CD4-positive, alpha-beta T cell treated with Interleukin-10 for 1 hour (primary cell): ENCODE measurements around the gene CIC.
A peak's percentile ranks its signal among the peaks of the same experiment; 100 is the strongest.
"Not testable (repeated sequence)": the region's sequence is repeated elsewhere in the genome, so short reads cannot be mapped to it uniquely, and the experiment has no call there.

Experiments used
- DNase-seq: peaks from one replicate; pipeline ENCODE4 v3.0.0-alpha.2; 2020

Gene CIC

GRCh38 chr19:42315024-42315423, 46.0 kb downstream of the CIC start:
- DNase-seq = no peak

- DNase-seq = no peak
Measured at GRCh38 chr19:42316223-42317211, 47.5 kb downstream of the CIC start.

DNA sequence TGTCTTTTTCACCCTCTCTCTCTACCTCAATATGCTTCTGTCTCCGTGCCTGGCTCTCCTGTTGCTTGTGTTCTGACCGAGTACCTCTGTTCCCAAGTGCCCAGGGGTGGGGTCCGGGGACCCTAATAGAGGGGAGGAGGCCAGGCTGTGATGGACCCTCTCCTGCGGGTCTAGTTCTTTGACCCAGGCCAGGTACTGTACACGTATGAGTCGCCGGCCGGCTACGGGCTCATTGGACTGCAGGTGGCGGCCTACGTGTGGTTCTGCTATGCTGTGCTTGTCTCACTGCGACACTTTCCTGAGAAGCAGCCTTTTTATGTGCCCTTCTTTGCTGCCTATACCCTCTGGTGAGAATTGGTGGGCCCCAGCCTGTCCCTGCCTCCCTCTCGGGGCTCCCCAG, 48.5 kb downstream of the CIC start:
- DNase-seq = no peak

DNA sequence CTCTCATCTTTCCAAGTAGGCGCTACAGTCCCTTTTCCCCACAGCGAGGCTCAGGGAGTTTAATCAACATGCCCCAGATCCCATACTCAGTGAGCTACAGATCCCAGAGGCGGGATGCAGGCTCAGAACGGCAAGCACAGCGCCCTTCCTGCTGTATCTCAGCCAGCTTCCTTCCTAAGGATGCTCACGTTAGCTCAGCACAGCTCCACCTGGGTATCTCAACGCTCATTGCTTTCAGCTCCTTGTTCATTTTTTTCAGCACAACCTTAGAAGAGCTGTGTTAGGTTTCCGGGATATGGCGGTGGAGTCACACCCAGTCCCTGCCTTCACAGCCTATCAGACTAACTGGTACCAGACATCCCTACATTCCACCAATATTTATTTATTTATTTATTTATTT, 53.3 kb downstream of the CIC start:
- no peak for DNase-seq

DNA sequence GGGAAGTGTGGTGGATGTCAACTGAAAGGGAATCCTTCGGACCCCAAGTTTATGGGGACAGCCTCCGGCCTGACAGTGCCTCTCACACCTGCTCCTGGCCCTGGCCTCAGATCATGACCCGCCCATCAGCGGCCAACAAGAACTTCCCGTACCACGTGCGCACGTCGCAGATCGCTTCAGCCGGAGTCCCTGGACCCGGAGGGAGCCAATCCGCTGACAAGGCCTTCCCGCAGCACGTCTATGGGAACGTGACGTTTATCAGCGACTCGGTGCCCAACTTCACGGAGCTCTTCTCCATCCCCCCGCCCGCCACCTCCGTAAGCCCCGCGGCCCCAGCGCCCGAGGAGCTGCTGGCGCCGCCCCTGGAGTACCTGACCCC, 54.4 kb downstream of the CIC start:
- DNase-seq = no peak

- peak; percentile 32 for DNase-seq
Measured at GRCh38 chr19:42323852-42324654, 55.0 kb downstream of the CIC start.

- DNase-seq = no peak
Measured at GRCh38 chr19:42324655-42325307, 55.7 kb downstream of the CIC start.

DNA sequence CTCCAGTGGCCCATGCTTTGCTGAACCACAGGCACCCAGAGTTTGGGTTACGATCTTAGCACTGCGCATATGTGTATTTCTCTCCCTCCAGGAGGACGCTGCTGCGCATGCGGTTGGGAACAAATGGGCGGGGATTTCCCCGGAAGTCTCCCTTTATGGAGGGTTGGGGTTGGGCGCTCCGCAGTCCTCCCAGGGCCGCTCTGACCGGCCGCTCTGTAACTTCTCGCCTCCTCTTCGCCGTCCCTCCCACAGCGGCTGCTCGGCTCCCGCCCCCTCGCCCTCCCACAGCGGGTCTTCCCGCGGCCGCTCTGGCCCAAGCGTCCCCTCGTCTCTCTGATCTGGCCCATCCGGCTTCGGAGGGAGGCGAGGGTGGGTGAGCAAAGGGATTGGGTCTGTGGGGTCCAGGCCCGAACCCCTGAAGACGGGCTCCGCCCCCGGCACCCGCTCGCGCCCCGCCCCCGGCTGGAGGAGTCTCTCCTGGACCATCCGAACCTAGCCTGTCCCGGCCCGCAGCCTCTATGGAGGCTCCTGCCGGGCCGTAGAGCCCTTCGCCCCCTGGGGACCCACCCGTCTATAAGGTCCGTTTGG, 56.4 kb downstream of the CIC start, which contains the start of gene MEGF8:
Gene MEGF8 (plus strand): TSS at position 328 of the 588 bp plus-strand sequence. CDS start 609 bp downstream, outside the sequence.
- peak; percentile 99 for DNase-seq

GRCh38 chr19:42325896-42326771, 57.1 kb downstream of the CIC start:
- peak; percentile 13 for DNase-seq

DNA sequence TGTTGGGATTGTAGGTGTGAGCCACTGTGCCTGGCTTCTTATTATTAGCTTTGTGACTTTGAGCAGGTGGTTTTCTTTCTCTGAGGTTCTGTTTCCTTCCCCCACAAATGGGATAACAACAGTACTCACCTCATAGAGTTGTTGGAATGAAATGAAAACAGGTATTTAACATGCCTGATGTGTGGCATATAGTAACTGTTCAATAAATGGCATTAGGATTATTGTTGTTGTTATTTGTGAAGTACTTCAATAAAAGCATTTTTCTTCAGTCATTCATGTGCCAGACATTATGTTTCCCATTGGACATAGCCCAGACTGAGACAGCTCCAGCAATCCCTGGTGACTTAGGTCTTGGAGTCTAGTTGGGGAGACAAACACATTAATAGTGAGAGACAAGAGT, 57.9 kb downstream of the CIC start:
- no peak for DNase-seq

- no peak for DNase-seq
Measured at GRCh38 chr19:42327381-42327780, 58.3 kb downstream of the CIC start.

- DNase-seq = no peak
Measured at GRCh38 chr19:42328106-42328505, 59.1 kb downstream of the CIC start.

DNA sequence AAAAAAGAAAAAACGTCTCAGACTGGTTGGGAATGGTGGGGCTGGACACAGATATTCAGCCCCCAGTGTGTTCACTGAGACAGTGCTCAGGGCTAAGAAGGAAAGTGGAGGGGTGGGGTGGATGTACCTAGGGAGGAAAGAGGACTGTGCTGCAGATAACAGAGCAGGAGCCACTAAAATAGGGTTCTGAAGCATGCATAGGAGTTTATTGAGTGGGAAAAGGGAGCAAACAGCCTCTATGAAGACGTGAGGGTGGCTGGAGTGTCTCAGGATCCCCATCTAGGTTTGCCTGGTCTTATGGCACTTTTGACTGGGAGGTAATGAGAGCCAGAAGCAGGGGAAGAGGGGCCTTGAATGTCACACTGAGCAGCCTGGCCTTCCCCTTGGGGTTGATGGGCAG, 59.8 kb downstream of the CIC start:
- no peak for DNase-seq

DNA sequence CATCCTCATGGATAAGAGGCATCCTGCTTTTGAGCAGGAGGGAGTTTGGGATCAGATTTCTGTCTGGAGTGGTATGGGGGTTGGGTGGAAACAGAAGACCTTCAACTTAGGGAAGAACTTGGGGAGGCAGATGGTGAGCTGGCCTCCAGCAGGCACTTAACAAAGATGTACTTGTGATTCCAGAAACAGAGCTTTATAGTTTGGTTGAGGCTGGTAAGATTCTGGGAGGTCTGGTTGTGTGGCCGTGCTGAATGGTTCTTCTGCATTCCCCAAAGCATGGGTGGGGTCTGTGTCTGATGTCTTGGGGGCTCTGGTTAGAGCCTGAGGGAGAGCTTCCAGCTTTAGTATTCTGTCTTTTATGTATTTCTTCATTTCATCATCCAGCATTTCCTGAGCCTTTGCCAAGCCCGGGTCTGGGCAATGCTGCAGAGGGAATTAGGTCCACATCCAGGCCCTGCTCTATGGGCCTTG, 61.2 kb downstream of the CIC start:
- DNase-seq = no peak

- DNase-seq = not testable (repeated sequence)
Measured at GRCh38 chr19:42331333-42331732, 62.3 kb downstream of the CIC start.

- DNase-seq = no peak
Measured at GRCh38 chr19:42332059-42332458, 63.0 kb downstream of the CIC start.

DNA sequence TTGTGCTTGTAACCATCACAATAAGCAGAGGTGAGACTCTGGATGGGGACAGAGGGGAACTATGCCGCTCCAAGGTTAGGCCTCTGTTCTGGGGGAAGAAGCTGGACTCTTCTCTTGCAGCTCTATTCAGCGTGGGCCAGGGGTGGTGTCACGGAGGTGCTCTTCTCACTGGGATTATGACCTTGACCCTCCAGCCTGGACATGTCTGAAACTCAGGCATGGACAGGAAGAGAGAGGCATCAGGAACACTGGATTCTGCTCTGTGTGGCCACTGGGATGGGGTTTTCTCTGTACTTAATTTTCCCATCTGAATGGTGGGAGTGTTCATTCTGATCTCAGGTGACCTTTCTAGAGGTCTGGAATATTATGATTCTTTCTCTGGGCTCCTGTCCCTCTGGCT, 64.0 kb downstream of the CIC start:
- DNase-seq = no peak

- DNase-seq = no peak
Measured at GRCh38 chr19:42333975-42334696, 65.1 kb downstream of the CIC start.

- no peak for DNase-seq
Measured at GRCh38 chr19:42334697-42335373, 65.8 kb downstream of the CIC start.

DNA sequence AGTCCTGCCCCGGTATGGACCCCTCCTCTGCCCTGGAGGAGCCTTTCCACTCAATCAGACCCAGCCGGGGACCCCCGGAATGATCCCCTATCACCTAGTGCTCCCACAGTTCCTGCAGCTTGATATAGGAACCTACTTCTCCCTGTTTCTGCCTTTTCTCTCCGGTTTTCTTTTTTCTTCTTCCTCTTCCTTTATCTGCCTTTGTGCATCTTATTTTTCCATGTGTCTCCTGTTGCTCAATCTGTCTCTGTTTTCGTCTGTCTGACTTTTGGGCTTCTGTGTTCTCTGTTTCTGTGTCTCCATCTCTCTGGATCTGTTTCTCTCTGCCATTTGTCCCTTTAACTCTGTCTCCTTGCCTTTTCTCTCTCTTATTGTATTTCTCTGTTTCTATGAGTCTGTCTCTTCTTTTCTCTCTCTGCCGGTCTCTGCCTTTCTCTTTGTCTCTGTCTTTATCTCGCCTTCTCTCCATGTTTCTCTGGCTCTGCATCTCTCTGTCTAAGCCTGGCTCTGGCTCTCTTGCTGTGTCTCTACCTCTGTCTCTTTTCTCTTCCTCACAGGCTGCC, 66.4 kb downstream of the CIC start:
- DNase-seq = no peak
